ENCODE results near the gene CNTN4.

CNTN4 gene

GRCh38 chr3:2099028-2099671 is 484 bp downstream of the CNTN4 start:
- TF ChIP-seq, protein P1, sequence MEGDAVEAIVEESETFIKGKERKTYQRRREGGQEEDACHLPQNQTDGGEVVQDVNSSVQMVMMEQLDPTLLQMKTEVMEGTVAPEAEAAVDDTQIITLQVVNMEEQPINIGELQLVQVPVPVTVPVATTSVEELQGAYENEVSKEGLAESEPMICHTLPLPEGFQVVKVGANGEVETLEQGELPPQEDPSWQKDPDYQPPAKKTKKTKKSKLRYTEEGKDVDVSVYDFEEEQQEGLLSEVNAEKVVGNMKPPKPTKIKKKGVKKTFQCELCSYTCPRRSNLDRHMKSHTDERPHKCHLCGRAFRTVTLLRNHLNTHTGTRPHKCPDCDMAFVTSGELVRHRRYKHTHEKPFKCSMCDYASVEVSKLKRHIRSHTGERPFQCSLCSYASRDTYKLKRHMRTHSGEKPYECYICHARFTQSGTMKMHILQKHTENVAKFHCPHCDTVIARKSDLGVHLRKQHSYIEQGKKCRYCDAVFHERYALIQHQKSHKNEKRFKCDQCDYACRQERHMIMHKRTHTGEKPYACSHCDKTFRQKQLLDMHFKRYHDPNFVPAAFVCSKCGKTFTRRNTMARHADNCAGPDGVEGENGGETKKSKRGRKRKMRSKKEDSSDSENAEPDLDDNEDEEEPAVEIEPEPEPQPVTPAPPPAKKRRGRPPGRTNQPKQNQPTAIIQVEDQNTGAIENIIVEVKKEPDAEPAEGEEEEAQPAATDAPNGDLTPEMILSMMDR (IDR thresholded peaks at IDR 0.05; ENCODE audit: low read depth, low read length, missing control alignments): no peak
- no peaks in the 10 kb centered on the region for H3K36me3 ChIP-seq (replicated peaks)
- no peak overlapping the region for H3K4me3 ChIP-seq (ENCODE audit: low read depth, low read length)
- in situ Hi-C loops (cut with HindIII; ENCODE audit: low pct_ligation_motif_present, low sequenced_read_pairs): no loop called here
- no peak overlapping the region for H3K27ac ChIP-seq
- no peak for DNase-seq
- peaks cover 20% of the 10 kb centered on the region for H3K27me3 ChIP-seq (replicated peaks)

- in situ Hi-C loops (cut with HindIII; ENCODE audit: low pct_ligation_motif_present, low sequenced_read_pairs): no loop called here
- TF ChIP-seq, protein P1 (IDR thresholded peaks at IDR 0.05; ENCODE audit: low read depth, low read length, missing control alignments): no peak
- H3K36me3 ChIP-seq (replicated peaks): no peaks in the 10 kb centered on the region
- H3K4me3 ChIP-seq (ENCODE audit: low read depth, low read length): no peak overlapping the region
- H3K27me3 ChIP-seq (replicated peaks): peaks cover 20% of the 10 kb centered on the region
- no peak overlapping the region for H3K27ac ChIP-seq
- DNase-seq: no peak
Observed at GRCh38 chr3:2099779-2100191, 1.1 kb downstream of the CNTN4 start.

DNA sequence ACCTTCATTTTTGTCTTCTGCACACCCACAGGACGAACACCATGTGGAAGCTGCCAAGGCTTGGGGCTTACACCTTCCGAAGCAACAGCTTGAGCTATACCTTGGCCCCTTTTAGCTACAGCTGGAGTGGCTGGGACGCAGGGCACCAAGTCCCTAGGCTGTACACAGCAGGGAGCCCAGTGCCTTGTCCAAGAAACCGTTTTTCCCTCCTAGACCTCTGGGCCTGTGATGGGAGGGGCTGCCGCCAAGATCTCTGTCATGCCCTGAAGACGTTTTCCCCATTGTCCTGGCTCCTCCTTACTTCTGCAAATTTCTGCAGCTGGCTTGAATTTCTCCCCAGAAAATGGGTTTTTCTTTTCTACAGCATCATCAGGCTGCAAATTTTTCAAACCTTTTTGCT is 7.8 kb downstream of the CNTN4 start:
- Histone ChIP-seq H3K36me3 (replicated peaks) (no peaks in the 10 kb centered on the region), H3K4me3 (ENCODE audit: low read depth, low read length) (no peak overlapping the region), H3K27me3 (replicated peaks) (no peaks in the 10 kb centered on the region), H3K27ac (no peak overlapping the region)
- in situ Hi-C loops (cut with HindIII; ENCODE audit: low pct_ligation_motif_present, low sequenced_read_pairs): no loop called here
- DNase-seq: no peak
- TF ChIP-seq, protein P1 (IDR thresholded peaks at IDR 0.05; ENCODE audit: low read depth, low read length, missing control alignments): no peak

DNA sequence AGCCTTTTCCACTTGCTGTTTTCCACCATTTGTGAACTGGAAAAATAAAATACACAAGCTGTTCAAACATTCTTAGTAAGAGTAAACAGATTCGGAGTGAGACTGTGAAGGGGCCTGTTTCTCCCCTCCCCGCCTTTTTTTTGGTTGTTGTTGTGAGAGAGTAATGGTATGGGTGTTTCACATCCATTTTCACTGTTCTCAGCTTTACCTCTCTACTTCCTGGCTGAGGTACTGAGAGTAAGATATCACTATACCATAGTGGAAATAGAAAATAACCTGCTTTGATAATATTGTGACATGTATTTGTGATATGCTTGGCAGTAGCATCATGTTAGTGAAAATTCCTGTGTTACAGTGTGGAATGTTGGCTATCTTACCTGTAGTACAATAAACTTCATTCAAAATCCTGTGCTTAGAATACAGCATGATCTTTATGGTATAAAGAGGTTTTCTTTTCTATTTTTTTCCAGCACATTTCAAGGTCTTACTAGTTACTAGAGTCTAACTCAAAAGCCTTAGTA is 12.0 kb downstream of the CNTN4 start:
- in situ Hi-C loops (cut with HindIII; ENCODE audit: low pct_ligation_motif_present, low sequenced_read_pairs): no loop called here
- Histone ChIP-seq H3K27me3 (replicated peaks) (no peaks in the 10 kb centered on the region), H3K4me3 (ENCODE audit: low read depth, low read length) (no peak overlapping the region), H3K27ac (no peak overlapping the region), H3K36me3 (replicated peaks) (no peaks in the 10 kb centered on the region)
- TF ChIP-seq, protein P1 (IDR thresholded peaks at IDR 0.05; ENCODE audit: low read depth, low read length, missing control alignments): no peak
- no peak for DNase-seq

GRCh38 chr3:2114617-2115275 is 16.1 kb downstream of the CNTN4 start:
- TF ChIP-seq, protein P1 (IDR thresholded peaks at IDR 0.05; ENCODE audit: low read depth, low read length, missing control alignments): no peak
- no peak for DNase-seq
- in situ Hi-C loops (cut with HindIII; ENCODE audit: low pct_ligation_motif_present, low sequenced_read_pairs): no loop called here
- Histone ChIP-seq H3K36me3 (replicated peaks) (no peaks in the 10 kb centered on the region), H3K4me3 (ENCODE audit: low read depth, low read length) (no peak overlapping the region), H3K27me3 (replicated peaks) (no peaks in the 10 kb centered on the region), H3K27ac (no peak overlapping the region)

Data from brain microvascular endothelial cell (primary cell).